K562 (cell line): ENCODE results near the gene B3GALNT2. TPM values are rescaled to one million over a fixed set of nuclear protein-coding genes. Genes with fewer than 3 reads are reported as not detected.
A peak's percentile ranks its signal among the peaks of the same experiment; 100 is the strongest.

Experiments used
- ATAC-seq: fragments of 200-7000 bp; cut with Tn5 transposase; 3 replicates; pipeline ENCODE4 v1.9.1; 2020; ENCODE audit warnings: moderate library complexity
- BruUV-seq: library from RNA; stranded (reverse); fragments of 400-500 nt; replicated peaks from 2 replicates; lab custom pipeline; 2021; lab: Mats Ljungman, UMichigan
- CTCF ChIA-PET: fragments of 300-600 bp; formaldehyde crosslinking; extraction: SDS; loops from one replicate; lab custom pipeline; 2021; ENCODE audit warnings: low intra/inter-chr PET ratio; lab: Yijun Ruan, JAX
- POLR2A ChIA-PET: fragments of 300-600, 350-650 bp; sonication (Branson Sonifier 250); formaldehyde crosslinking; extraction: SDS; loops from one replicate; lab custom pipeline; 2021; ENCODE audit warnings: antibody characterized with exemption, inconsistent platforms; lab: Yijun Ruan, JAX
- DNase-seq, 4 experiments: peaks; one replicate each; pipeline versions ENCODE4 v3.0.0 to v3.0.0-alpha.2; 2011 to 2018; ENCODE audit warnings: low spot score in 3 of 4, mixed read lengths in 3 of 4; ENCODE audit errors: extremely low read depth in 1 of 4
- FAIRE-seq: peaks from 2 replicates; lab custom pipeline; 2011; peaks lifted over from hg19 to GRCh38; lab: Jason Lieb, UNC
- H2AFZ ChIP-seq: 2 replicates; pipeline ENCODE4 v1.6.0; 2011; ENCODE audit warnings: low read depth, low read length, control low read depth, inconsistent platforms
- H3K27ac ChIP-seq: fragments of 200-600 bp; 3 replicates; pipeline ENCODE4 v1.8.0; 2011; ENCODE audit warnings: low read depth, mild to moderate bottlenecking, control low read depth, inconsistent platforms, low read length, moderate library complexity, mixed read lengths; ENCODE audit errors: extremely low read depth
- H3K27me3 ChIP-seq, 2 experiments: fragments of 300-600 bp in 1 of 2; 2 replicates in 1 of 2; 3 replicates in 1 of 2; pipeline versions ENCODE4 v1.6.0 to v1.8.0; 2011; ENCODE audit warnings: inconsistent platforms in 2 of 2, low read length in 2 of 2, mild to moderate bottlenecking in 1 of 2, mixed read lengths in 1 of 2, moderate library complexity in 1 of 2; ENCODE audit not compliant: control insufficient read depth in 2 of 2, insufficient read depth in 2 of 2
- H3K36me3 ChIP-seq: fragments of 300-600 bp; 3 replicates; pipeline ENCODE4 v1.8.0; 2011; ENCODE audit warnings: mild to moderate bottlenecking, low read length, inconsistent platforms; ENCODE audit not compliant: control insufficient read depth, insufficient read depth
- H3K4me1 ChIP-seq, 2 experiments: fragments of 200-600 bp in 1 of 2; replicated peaks in 1 of 2; 2 replicates in 1 of 2; 3 replicates in 1 of 2; pipeline versions ENCODE4 v1.5.1 to v1.8.0; 2011; ENCODE audit warnings: inconsistent platforms in 2 of 2, low read length in 2 of 2, mild to moderate bottlenecking in 1 of 2, mixed read lengths in 1 of 2, moderate library complexity in 1 of 2; ENCODE audit not compliant: control insufficient read depth in 2 of 2, insufficient read depth in 2 of 2
- H3K4me2 ChIP-seq: 2 replicates; pipeline ENCODE4 v1.6.1; 2011; ENCODE audit warnings: low read length, control low read depth, inconsistent platforms, mixed read lengths; ENCODE audit not compliant: insufficient read depth
- H3K4me3 ChIP-seq: fragments of 200-600 bp; sonication (generic), shearing (Covaris generic); 2 replicates; pipeline ENCODE4 v1.5.1; 2016; ENCODE audit warnings: control low read depth, inconsistent platforms
- H3K79me2 ChIP-seq: fragments of 200-600 bp; 3 replicates; pipeline ENCODE4 v1.8.0; 2011; ENCODE audit warnings: low read length, inconsistent platforms; ENCODE audit not compliant: control insufficient read depth, insufficient read depth
- H3K9ac ChIP-seq, 2 experiments: 2 replicates each; pipeline versions ENCODE4 v1.6.0 to v1.6.1; 2011; ENCODE audit warnings: low read depth in 2 of 2, low read length in 2 of 2, control low read depth in 1 of 2, inconsistent platforms in 1 of 2, mild to moderate bottlenecking in 1 of 2, mixed read lengths in 1 of 2; ENCODE audit not compliant: insufficient read depth in 1 of 2
- H3K9me1 ChIP-seq: one replicate; pipeline ENCODE4 v1.6.0; 2011; ENCODE audit warnings: inconsistent platforms, mild to moderate bottlenecking, low read length, moderate library complexity; ENCODE audit not compliant: control insufficient read depth, insufficient read depth
- H3K9me3 ChIP-seq: replicated peaks from 2 replicates; pipeline ENCODE4 v1.5.1; 2011; ENCODE audit warnings: low read depth, low read length, inconsistent platforms; ENCODE audit not compliant: control insufficient read depth, insufficient read depth
- H4K20me1 ChIP-seq: replicated peaks from 2 replicates; pipeline ENCODE4 v1.6.1; 2011; ENCODE audit warnings: low read length, inconsistent platforms, mixed read lengths; ENCODE audit not compliant: control insufficient read depth, insufficient read depth
- ZBTB8A ChIP-seq: fragments of 450-650 bp; IDR thresholded peaks from 2 replicates; pipeline ENCODE4 v1.6.1; 2018; ENCODE audit warnings: mild to moderate bottlenecking, moderate library complexity; ENCODE audit not compliant: partially characterized antibody
- WGBS: fragments of 100-300 bp; shearing (Covaris generic); methylation state at CpG from one replicate; pipeline ENCODE4 v1.1.6; 2016; ENCODE audit warnings: low coverage, mixed read lengths; ENCODE audit not compliant: insufficient coverage; ENCODE audit errors: missing lambda C conversion rate; 5-methylcytosine and 5-hydroxymethylcytosine counted together
- in situ Hi-C: fragments of 300-500 bp; cut with MboI; formaldehyde crosslinking; loops from 4 replicates; pipeline ENCODE4 v1.15.0; 2018; ENCODE audit warnings: inconsistent platforms, mixed read lengths
- intact Hi-C: fragments of 100-400 bp; cut with micrococcal nuclease; formaldehyde crosslinking; loops from 2 replicates; pipeline ENCODE4 v1.14.2; 2022
- polyA plus RNA-seq, 8 experiments: library from polyadenylated mRNA; depleted of rRNA in 4 of 8; stranded (reverse) in 5 of 8; unstranded in 3 of 8; fragments of >200 nt; fragmentation: Nextera tagmentation in 2 of 8; fragmentation: Illumina TruSeq in 1 of 8; extraction: Ambion mirVana in 2 of 8; extraction: Trizol in 1 of 8; gene quantifications; 2 replicates each; pipeline versions ENCODE4 v1.2.1 to v1.2.3, GENCODE V29; 2011 to 2014; ENCODE audit warnings: inconsistent platforms in 1 of 8, missing spikeins in 1 of 8
- total RNA-seq, 7 experiments: library from RNA; depleted of rRNA in 6 of 7; stranded (reverse); fragments of >200 nt in 6 of 7; fragmentation: Illumina TruSeq in 2 of 7; extraction: Trizol in 2 of 7; gene quantifications; 2 replicates each; pipeline versions ENCODE4 v1.2.1 to v1.2.3, GENCODE V29; 2011 to 2021; ENCODE audit warnings: low replicate concordance in 1 of 7
- TF ChIP-seq, protein P1 (sequence below): fragments of 250-450 bp; sonication (Bioruptor Pico); IDR thresholded peaks from 2 replicates; pipeline ENCODE4 v1.9.0; 2021; ENCODE audit warnings: mild to moderate bottlenecking, inconsistent platforms
- TF ChIP-seq, protein P2 (sequence below): sonication (generic); formaldehyde crosslinking; IDR thresholded peaks from 2 replicates; pipeline ENCODE4 v1.9.0; 2022; ENCODE audit warnings: mild to moderate bottlenecking, missing genetic modification reagents

Gene B3GALNT2
- total and polyA plus RNA-seq, 9 of the 15 experiments (the other 6 are each of a cell fraction or from before 2014, with no cell fraction given) = 2.0 to 31.7 (median 22.9) TPM

DNA sequence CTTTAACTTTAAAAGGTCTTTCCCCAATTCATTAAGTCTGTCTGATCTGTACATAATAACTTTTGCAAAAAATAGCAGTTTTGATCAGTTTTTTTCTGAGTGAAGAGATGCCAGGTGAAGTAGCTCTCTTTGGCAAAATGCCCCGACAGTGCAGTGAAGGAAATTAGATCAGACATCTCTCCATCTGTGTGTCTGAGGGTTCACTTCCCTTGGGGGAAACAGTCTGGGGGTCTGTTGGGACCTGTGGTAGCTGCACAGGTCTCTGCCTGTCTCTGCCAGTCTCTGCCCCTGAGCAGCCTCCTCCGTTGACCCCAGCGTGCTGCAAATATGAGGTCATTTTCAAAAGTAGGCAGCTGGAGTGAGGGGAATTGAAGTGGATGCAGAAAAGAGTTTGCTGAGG, 82.5 kb downstream of the B3GALNT2 start:
- ChIA-PET POLR2A (interaction anchor here (1.1 kb wide), 1 partner anchor 20 kb away, joined by 4 read pairs; no protein-coding TSS in a partner anchor), CTCF (no interaction called here)
- H3K9ac ChIP-seq = peak overlapping the region in 1 of 2 experiments; percentile 70; a peak in 1 of 4 replicates
- H3K4me3 ChIP-seq = no peak overlapping the region
- no peak overlapping the region for H3K4me2 ChIP-seq
- H3K9me3 ChIP-seq = no peaks in the 10 kb centered on the region
- no peak overlapping the region for H3K27ac ChIP-seq
- H4K20me1 ChIP-seq = 0 out of 2 replicates have a peak, but pooled peaks cover 8% of the 10 kb centered on the region
- H2AFZ ChIP-seq = no peak overlapping the region
- H3K27me3 ChIP-seq = no peaks in the 10 kb centered on the region
- in situ Hi-C loops = no loop called here
- peaks cover 32% of the 10 kb centered on the region for H3K79me2 ChIP-seq
- no peak for ATAC-seq
- H3K36me3 ChIP-seq = peaks cover 48% of the 10 kb centered on the region; the same call in 2 of the 3 replicates
- H3K9me1 ChIP-seq = no peaks in the 10 kb centered on the region
- H3K4me1 ChIP-seq = peaks cover 0 to 8% of the 10 kb centered on the region in 2 experiments; a peak in 2 of 5 replicates
- no peak for DNase-seq
- no peak for FAIRE-seq
- BruUV-seq = no TSS peak
- TF ChIP-seq, protein P1, sequence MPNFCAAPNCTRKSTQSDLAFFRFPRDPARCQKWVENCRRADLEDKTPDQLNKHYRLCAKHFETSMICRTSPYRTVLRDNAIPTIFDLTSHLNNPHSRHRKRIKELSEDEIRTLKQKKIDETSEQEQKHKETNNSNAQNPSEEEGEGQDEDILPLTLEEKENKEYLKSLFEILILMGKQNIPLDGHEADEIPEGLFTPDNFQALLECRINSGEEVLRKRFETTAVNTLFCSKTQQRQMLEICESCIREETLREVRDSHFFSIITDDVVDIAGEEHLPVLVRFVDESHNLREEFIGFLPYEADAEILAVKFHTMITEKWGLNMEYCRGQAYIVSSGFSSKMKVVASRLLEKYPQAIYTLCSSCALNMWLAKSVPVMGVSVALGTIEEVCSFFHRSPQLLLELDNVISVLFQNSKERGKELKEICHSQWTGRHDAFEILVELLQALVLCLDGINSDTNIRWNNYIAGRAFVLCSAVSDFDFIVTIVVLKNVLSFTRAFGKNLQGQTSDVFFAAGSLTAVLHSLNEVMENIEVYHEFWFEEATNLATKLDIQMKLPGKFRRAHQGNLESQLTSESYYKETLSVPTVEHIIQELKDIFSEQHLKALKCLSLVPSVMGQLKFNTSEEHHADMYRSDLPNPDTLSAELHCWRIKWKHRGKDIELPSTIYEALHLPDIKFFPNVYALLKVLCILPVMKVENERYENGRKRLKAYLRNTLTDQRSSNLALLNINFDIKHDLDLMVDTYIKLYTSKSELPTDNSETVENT = no peak
- TF ChIP-seq, protein P2, sequence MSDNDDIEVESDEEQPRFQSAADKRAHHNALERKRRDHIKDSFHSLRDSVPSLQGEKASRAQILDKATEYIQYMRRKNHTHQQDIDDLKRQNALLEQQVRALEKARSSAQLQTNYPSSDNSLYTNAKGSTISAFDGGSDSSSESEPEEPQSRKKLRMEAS (CRISPR knock-in tag) = no peak
- TF ChIP-seq ZBTB8A = no peak
- intact Hi-C loops = no loop called here
- 96% methylated on average over 3 of the region's 3 CpGs for whole genome bisulfite sequencing
